Gastrocnemius medialis (tissue), 4 donors: ENCODE data around the gene ZYX.

Experiments
- CTCF ChIP-seq, 5 experiments: fragments of 450-650 bp in 3 of 5; fragments of 200-600 bp in 2 of 5; sonication (generic) in 2 of 5; IDR thresholded peaks in 4 of 5; conservative IDR thresholded peaks in 1 of 5; 1 replicate in 4 of 5; 2 replicates in 1 of 5; pipeline ENCODE4 v1.5.1; 2016 to 2019; ENCODE audit warnings: antibody characterized with exemption in 5 of 5, mild to moderate bottlenecking in 3 of 5, moderate library complexity in 3 of 5
- POLR2A ChIP-seq, 2 donors: fragments of 450-650 bp; IDR thresholded peaks; one replicate each; pipeline ENCODE4 v1.6.1; 2017; ENCODE audit warnings: antibody characterized with exemption in 2 of 2, mild to moderate bottlenecking in 2 of 2, moderate library complexity in 2 of 2

- TF ChIP-seq POLR2A (IDR thresholded peaks at IDR 0.05) (no peak), CTCF (IDR thresholded peaks at IDR 0.05 in 4 of 5, conservative IDR thresholded peaks at IDR 0.05 in 1 of 5) (no peak)
These were observed 37.7 kb downstream of the ZYX start for GRCh38 chr7:143418681-143419458.
